Measurements from ENCODE around the gene MS4A7. TPM values are rescaled to one million over a fixed set of nuclear protein-coding genes. Genes with fewer than 3 reads are reported as not detected.
A peak's percentile ranks its signal among the peaks of the same experiment; 100 is the strongest.
"Not testable (repeated sequence)": the region's sequence is repeated elsewhere in the genome, so short reads cannot be mapped to it uniquely, and the experiment has no call there.

MS4A7 gene
- total and polyA plus RNA-seq, 2 donors (not counting 1 experiment from before 2014, with no cell fraction given) = not detected

DNA sequence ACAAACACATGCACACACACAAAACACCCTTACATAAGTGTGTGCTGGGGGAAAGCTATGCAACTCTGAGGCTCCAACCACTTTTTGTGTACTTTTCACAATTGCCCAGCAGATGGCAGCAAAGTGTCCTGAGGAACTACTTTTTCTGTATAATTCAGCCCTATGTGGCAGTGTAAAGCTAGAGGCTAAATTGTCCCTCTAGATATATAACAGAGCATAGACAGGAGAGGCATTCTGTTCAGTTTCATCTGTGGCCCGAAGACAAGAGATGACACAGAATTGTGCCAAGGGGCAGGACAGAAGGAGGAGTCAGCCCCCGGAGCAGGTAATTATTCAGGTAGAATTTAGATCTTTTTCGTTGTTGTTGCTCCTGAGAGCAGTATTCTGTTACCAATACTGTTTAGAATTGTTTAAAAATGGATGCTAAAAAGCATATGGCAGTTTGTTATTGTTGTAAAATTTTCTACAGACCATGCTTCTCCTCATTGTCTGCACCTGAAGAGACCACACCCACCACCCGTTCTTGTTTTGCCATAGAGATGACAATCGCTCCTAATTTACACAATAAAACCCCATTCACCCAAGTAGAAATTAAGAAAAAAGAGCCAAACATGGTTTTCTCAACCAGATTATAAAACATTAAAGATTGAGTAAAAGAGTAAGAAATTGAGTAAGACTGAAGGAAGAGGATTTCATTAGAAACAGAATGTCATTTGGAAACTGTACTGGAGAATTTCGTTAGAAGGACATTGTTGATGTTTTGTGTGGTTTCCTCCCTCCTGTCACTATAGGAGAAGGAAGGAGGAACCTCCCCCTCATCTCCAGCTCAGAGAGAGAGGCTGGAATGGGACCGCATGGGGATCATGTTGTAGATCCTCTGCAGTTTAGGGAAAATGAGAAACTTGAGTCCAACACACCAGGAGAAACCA is 14.5 kb upstream of the MS4A7 start:
- Histone ChIP-seq H3K4me2 (ENCODE audit: extremely low read depth, insufficient read depth, low read length) (no peak overlapping the region), H3K27me3 (ENCODE audit: control insufficient read depth, insufficient read depth, low read length) (no peaks in the 10 kb centered on the region), H3K4me1 (ENCODE audit: control insufficient read depth, extremely low read depth, insufficient read depth, low read length) (no peaks in the 10 kb centered on the region), H3K9me3 (ENCODE audit: control insufficient read depth, insufficient read depth, low read depth, low read length) (no peaks in the 10 kb centered on the region), H3K36me3 (ENCODE audit: control insufficient read depth, insufficient read depth, low read length) (no peaks in the 10 kb centered on the region), H3K79me2 (ENCODE audit: control insufficient read depth, insufficient read depth, low read length) (no peaks in the 10 kb centered on the region), H4K20me1 (ENCODE audit: control insufficient read depth, extremely low read depth, insufficient read depth, low read length) (no peaks in the 10 kb centered on the region), H2AFZ (ENCODE audit: low read length) (no peak overlapping the region), H3K4me3 (replicated peaks in 1 of 4; ENCODE audit: control extremely low read depth in 1 of 4, insufficient read depth in 1 of 4, low read depth in 3 of 4, low read length in 4 of 4) (no peak overlapping the region), H3K27ac (ENCODE audit: insufficient read depth, low read length) (no peak overlapping the region), H3K9ac (ENCODE audit: insufficient read depth, low read length) (no peak overlapping the region)
- no peak for TF ChIP-seq EZH2 (IDR thresholded peaks at IDR 0.05; ENCODE audit: low read length, missing control alignments)
- TF ChIP-seq CTCF (conservative IDR thresholded peaks at IDR 0.05 in 1 of 2, IDR thresholded peaks at IDR 0.05 in 1 of 2; ENCODE audit: low read depth in 1 of 2, low read length in 2 of 2) = peak; percentile 61 to 70
- peak; percentile 13 to 40 for DNase-seq (ENCODE audit: low read depth in 2 of 2)

- H3K4me2 ChIP-seq (ENCODE audit: extremely low read depth, insufficient read depth, low read length); H3K27me3 ChIP-seq (ENCODE audit: control insufficient read depth, insufficient read depth, low read length); H3K4me3 ChIP-seq (replicated peaks in 1 of 4; ENCODE audit: control extremely low read depth in 1 of 4, insufficient read depth in 1 of 4, low read depth in 3 of 4, low read length in 4 of 4); H3K36me3 ChIP-seq (ENCODE audit: control insufficient read depth, insufficient read depth, low read length); H3K27ac ChIP-seq (ENCODE audit: insufficient read depth, low read length); H2AFZ ChIP-seq (ENCODE audit: low read length); H3K9ac ChIP-seq (ENCODE audit: insufficient read depth, low read length); DNase-seq (ENCODE audit: low read depth in 2 of 2); H3K4me1 ChIP-seq (ENCODE audit: control insufficient read depth, extremely low read depth, insufficient read depth, low read length); H3K79me2 ChIP-seq (ENCODE audit: control insufficient read depth, insufficient read depth, low read length); H4K20me1 ChIP-seq (ENCODE audit: control insufficient read depth, extremely low read depth, insufficient read depth, low read length); H3K9me3 ChIP-seq (ENCODE audit: control insufficient read depth, insufficient read depth, low read depth, low read length): not testable (repeated sequence)
Observed at GRCh38 chr11:60366262-60366904, 11.9 kb upstream of the MS4A7 start.

- Histone ChIP-seq H2AFZ (ENCODE audit: low read length) (no peak overlapping the region), H3K4me3 (replicated peaks in 1 of 4; ENCODE audit: control extremely low read depth in 1 of 4, insufficient read depth in 1 of 4, low read depth in 3 of 4, low read length in 4 of 4) (no peak overlapping the region), H3K27ac (ENCODE audit: insufficient read depth, low read length) (no peak overlapping the region), H3K27me3 (ENCODE audit: control insufficient read depth, insufficient read depth, low read length) (no peaks in the 10 kb centered on the region), H4K20me1 (ENCODE audit: control insufficient read depth, extremely low read depth, insufficient read depth, low read length) (no peaks in the 10 kb centered on the region), H3K36me3 (ENCODE audit: control insufficient read depth, insufficient read depth, low read length) (no peaks in the 10 kb centered on the region), H3K4me1 (ENCODE audit: control insufficient read depth, extremely low read depth, insufficient read depth, low read length) (no peaks in the 10 kb centered on the region), H3K9me3 (ENCODE audit: control insufficient read depth, insufficient read depth, low read depth, low read length) (no peaks in the 10 kb centered on the region), H3K9ac (ENCODE audit: insufficient read depth, low read length) (no peak overlapping the region), H3K79me2 (ENCODE audit: control insufficient read depth, insufficient read depth, low read length) (no peaks in the 10 kb centered on the region), H3K4me2 (ENCODE audit: extremely low read depth, insufficient read depth, low read length) (no peak overlapping the region)
- DNase-seq (ENCODE audit: low read depth in 2 of 2) = no peak
- TF ChIP-seq EZH2 (IDR thresholded peaks at IDR 0.05; ENCODE audit: low read length, missing control alignments) (no peak), CTCF (conservative IDR thresholded peaks at IDR 0.05 in 1 of 2, IDR thresholded peaks at IDR 0.05 in 1 of 2; ENCODE audit: low read depth in 1 of 2, low read length in 2 of 2) (no peak)
Observed at GRCh38 chr11:60367009-60367408, 11.3 kb upstream of the MS4A7 start.
